Neural progenitor cell (in vitro differentiated cells): ENCODE results near the gene TUBB. TPM values are rescaled to one million over a fixed set of nuclear protein-coding genes. Genes with fewer than 3 reads are reported as not detected.
"Not testable (repeated sequence)": the region's sequence is repeated elsewhere in the genome, so short reads cannot be mapped to it uniquely, and the experiment has no call there.

ENCODE experiments used
- DNase-seq: peaks from one replicate; pipeline ENCODE4 v3.0.0-alpha.2; 2016; ENCODE audit warnings: low spot score
- H2AFZ ChIP-seq: fragments of 200-600 bp; sonication (generic); replicated peaks from 2 replicates; pipeline ENCODE4 v1.6.1; 2016; ENCODE audit warnings: antibody characterized with exemption
- H3F3A ChIP-seq: fragments of 200-600 bp; sonication (generic); 2 replicates; pipeline ENCODE4 v1.6.1; 2016; ENCODE audit warnings: antibody characterized with exemption, low read depth
- H3K27ac ChIP-seq: fragments of 200-600 bp; sonication (generic); 2 replicates; pipeline ENCODE4 v1.5.1; 2016; ENCODE audit warnings: mild to moderate bottlenecking
- H3K27me3 ChIP-seq: fragments of 200-600 bp; sonication (generic); 2 replicates; pipeline ENCODE4 v1.6.1; 2016; ENCODE audit warnings: mild to moderate bottlenecking, moderate library complexity
- H3K36me3 ChIP-seq: fragments of 200-600 bp; sonication (generic); 2 replicates; pipeline ENCODE4 v1.5.1; 2016
- H3K4me1 ChIP-seq: fragments of 200-600 bp; sonication (generic); 2 replicates; pipeline ENCODE4 v1.6.1; 2016; ENCODE audit warnings: mixed run types
- H3K4me2 ChIP-seq: fragments of 200-600 bp; sonication (generic); 2 replicates; pipeline ENCODE4 v1.6.1; 2016
- H3K4me3 ChIP-seq: fragments of 200-600 bp; sonication (generic); 2 replicates; pipeline ENCODE4 v1.5.1; 2016
- H3K79me2 ChIP-seq: fragments of 200-600 bp; sonication (generic); 2 replicates; pipeline ENCODE4 v1.6.1; 2016; ENCODE audit warnings: low read depth
- H3K9ac ChIP-seq: fragments of 200-600 bp; sonication (generic); 2 replicates; pipeline ENCODE4 v1.6.1; 2016
- H3K9me3 ChIP-seq: fragments of 200-600 bp; sonication (generic); 2 replicates; pipeline ENCODE4 v1.5.1; 2016; ENCODE audit warnings: low read depth
- H4K20me1 ChIP-seq: fragments of 200-600 bp; sonication (generic); 2 replicates; pipeline ENCODE4 v1.6.1; 2016; ENCODE audit warnings: low read depth
- H3K27ac Mint-ChIP-seq: 3 replicates; pipeline ENCODE4 v1.8.0; 2021; ENCODE audit warnings: mixed read lengths
- H3K27me3 Mint-ChIP-seq: 2 replicates; pipeline ENCODE4 v1.8.0; 2022; ENCODE audit warnings: low read depth, mild to moderate bottlenecking, inconsistent platforms, moderate library complexity, mixed read lengths; ENCODE audit not compliant: insufficient read depth
- H3K36me3 Mint-ChIP-seq: 3 replicates; pipeline ENCODE4 v1.8.0; 2021; ENCODE audit warnings: mixed read lengths
- H3K4me1 Mint-ChIP-seq: 3 replicates; pipeline ENCODE4 v1.8.0; 2021; ENCODE audit warnings: mixed read lengths
- H3K4me3 Mint-ChIP-seq: 3 replicates; pipeline ENCODE4 v1.8.0; 2021; ENCODE audit warnings: mild to moderate bottlenecking, moderate library complexity, mixed read lengths
- H3K9me3 Mint-ChIP-seq: 3 replicates; pipeline ENCODE4 v1.8.0; 2020; ENCODE audit warnings: mixed read lengths
- CTCF ChIP-seq: fragments of 200-600 bp; sonication (generic); IDR thresholded peaks from 2 replicates; pipeline ENCODE4 v1.5.1; 2017; ENCODE audit warnings: antibody characterized with exemption, mild to moderate bottlenecking
- EZH2phosphoT487 ChIP-seq: fragments of 200-600 bp; sonication (generic); IDR thresholded peaks from 2 replicates; pipeline ENCODE4 v1.6.1; 2017; ENCODE audit warnings: antibody characterized with exemption
- total RNA-seq: library from RNA; depleted of rRNA; stranded (reverse); fragments of >200 nt; gene quantifications from 2 replicates; pipeline ENCODE4 v1.2.3, GENCODE V29; 2015; ENCODE audit warnings: low replicate concordance

TUBB gene
- total RNA-seq, 1 donor from 2014 or later = 1,479 TPM

DNA sequence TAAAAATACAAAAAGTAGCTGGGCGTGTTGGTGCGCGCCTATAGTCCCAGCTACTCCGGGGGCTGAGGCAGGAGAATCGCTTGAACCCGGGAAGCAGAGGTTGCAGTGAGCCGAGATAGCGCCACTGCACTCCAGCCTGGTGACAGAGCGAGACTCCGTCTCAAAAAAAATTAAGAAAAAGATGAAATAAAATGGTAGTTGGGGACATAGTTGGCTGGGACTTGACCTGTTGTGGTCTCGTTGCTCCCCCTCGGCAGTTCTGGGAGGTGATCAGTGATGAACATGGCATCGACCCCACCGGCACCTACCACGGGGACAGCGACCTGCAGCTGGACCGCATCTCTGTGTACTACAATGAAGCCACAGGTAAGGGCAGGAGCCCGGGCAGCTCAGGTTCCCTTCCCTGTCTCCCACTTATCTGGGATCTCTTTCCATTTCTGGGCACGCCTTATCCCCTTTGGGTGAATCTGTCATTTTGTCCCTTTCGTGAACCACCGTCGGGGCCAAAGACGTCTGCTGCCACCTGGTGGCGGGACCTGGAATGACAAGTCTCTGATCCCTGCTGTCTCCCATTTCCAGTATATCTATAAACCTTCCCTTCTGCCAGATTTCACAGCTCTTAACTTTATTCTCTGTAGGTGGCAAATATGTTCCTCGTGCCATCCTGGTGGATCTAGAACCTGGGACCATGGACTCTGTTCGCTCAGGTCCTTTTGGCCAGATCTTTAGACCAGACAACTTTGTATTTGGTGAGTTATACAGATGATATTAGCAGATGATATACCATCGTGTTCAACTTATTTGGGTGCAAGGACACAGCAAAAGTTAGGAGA lies 2.3 kb downstream of the TUBB start:
- Histone ChIP-seq H4K20me1 (peaks cover 60% of the 10 kb centered on the region), H3K4me1 (peaks cover 12% of the 10 kb centered on the region), H3K9me3 (no peaks in the 10 kb centered on the region), H3K36me3 (peaks cover 4% of the 10 kb centered on the region), H3K4me3 (peak overlapping the region; percentile 85), H3K79me2 (peaks cover 72% of the 10 kb centered on the region), H3F3A (peaks cover 94% of the 10 kb centered on the region), H3K27ac (no peak overlapping the region), H3K9ac (peak overlapping the region; percentile 14), H3K4me2 (peak overlapping the region; percentile 90), H3K27me3 (no peaks in the 10 kb centered on the region), H2AFZ (no peak overlapping the region)
- peaks cover 31% of the 10 kb centered on the region for H3K36me3 Mint-ChIP-seq
- DNase-seq = peak; percentile 76
- peak overlapping the region; percentile 98 for H3K4me3 Mint-ChIP-seq
- peaks cover 13% of the 10 kb centered on the region for H3K27me3 Mint-ChIP-seq
- TF ChIP-seq EZH2phosphoT487 = no peak
- peak; percentile 99 for TF ChIP-seq CTCF
- peaks cover 49% of the 10 kb centered on the region for H3K4me1 Mint-ChIP-seq
- H3K27ac Mint-ChIP-seq = peak overlapping the region; percentile 90
- peaks cover 2% of the 10 kb centered on the region for H3K9me3 Mint-ChIP-seq

- Histone ChIP-seq H3F3A (peaks cover 94% of the 10 kb centered on the region), H3K4me1 (peaks cover 12% of the 10 kb centered on the region), H4K20me1 (peaks cover 66% of the 10 kb centered on the region), H3K4me2 (peak overlapping the region; percentile 90), H3K79me2 (peaks cover 65% of the 10 kb centered on the region), H3K4me3 (peak overlapping the region; percentile 85)
- H3K4me1 Mint-ChIP-seq = peaks cover 46% of the 10 kb centered on the region
- H3K9me3 Mint-ChIP-seq, H3K9ac ChIP-seq, DNase-seq, H3K9me3 ChIP-seq, H3K27ac ChIP-seq, H3K27me3 ChIP-seq, H2AFZ ChIP-seq, H3K36me3 ChIP-seq: not testable (repeated sequence)
- H3K4me3 Mint-ChIP-seq = peak overlapping the region; percentile 98
- peaks cover 13% of the 10 kb centered on the region for H3K27me3 Mint-ChIP-seq
- peaks cover 34% of the 10 kb centered on the region for H3K36me3 Mint-ChIP-seq
- H3K27ac Mint-ChIP-seq = peak overlapping the region; percentile 90
Measured at GRCh38 chr6:30723159-30723842, 3.1 kb downstream of the TUBB start.

DNA sequence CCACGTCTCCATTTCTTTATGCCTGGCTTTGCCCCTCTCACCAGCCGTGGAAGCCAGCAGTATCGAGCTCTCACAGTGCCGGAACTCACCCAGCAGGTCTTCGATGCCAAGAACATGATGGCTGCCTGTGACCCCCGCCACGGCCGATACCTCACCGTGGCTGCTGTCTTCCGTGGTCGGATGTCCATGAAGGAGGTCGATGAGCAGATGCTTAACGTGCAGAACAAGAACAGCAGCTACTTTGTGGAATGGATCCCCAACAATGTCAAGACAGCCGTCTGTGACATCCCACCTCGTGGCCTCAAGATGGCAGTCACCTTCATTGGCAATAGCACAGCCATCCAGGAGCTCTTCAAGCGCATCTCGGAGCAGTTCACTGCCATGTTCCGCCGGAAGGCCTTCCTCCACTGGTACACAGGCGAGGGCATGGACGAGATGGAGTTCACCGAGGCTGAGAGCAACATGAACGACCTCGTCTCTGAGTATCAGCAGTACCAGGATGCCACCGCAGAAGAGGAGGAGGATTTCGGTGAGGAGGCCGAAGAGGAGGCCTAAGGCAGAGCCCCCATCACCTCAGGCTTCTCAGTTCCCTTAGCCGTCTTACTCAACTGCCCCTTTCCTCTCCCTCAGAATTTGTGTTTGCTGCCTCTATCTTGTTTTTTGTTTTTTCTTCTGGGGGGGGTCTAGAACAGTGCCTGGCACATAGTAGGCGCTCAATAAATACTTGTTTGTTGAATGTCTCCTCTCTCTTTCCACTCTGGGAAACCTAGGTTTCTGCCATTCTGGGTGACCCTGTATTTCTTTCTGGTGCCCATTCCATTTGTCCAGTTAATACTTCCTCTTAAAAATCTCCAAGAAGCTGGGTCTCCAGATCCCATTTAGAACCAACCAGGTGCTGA lies 3.9 kb downstream of the TUBB start:
- not testable (repeated sequence) for H3K27me3 ChIP-seq, DNase-seq, H3K9ac ChIP-seq, H3K27ac Mint-ChIP-seq, H3K4me3 ChIP-seq, H3K9me3 ChIP-seq, H3K36me3 ChIP-seq, H3K9me3 Mint-ChIP-seq, H2AFZ ChIP-seq
- Mint-ChIP-seq H3K27me3 (peaks cover 13% of the 10 kb centered on the region), H3K4me3 (peak overlapping the region; percentile 98), H3K4me1 (peaks cover 39% of the 10 kb centered on the region), H3K36me3 (peaks cover 34% of the 10 kb centered on the region)
- Histone ChIP-seq H3K79me2 (peaks cover 57% of the 10 kb centered on the region), H4K20me1 (peaks cover 69% of the 10 kb centered on the region), H3K4me2 (peak overlapping the region; percentile 39), H3K4me1 (peaks cover 12% of the 10 kb centered on the region), H3F3A (peaks cover 90% of the 10 kb centered on the region), H3K27ac (peak overlapping the region; percentile 60)
- TF ChIP-seq CTCF = peak; percentile 22
